GM12878 (cell line): Measurements from ENCODE around the gene SERPINE1.

Source experiments
- EZH2 ChIP-seq: IDR thresholded peaks from 2 replicates; pipeline ENCODE4 v1.6.1; 2012; ENCODE audit warnings: low read depth, mild to moderate bottlenecking, control low read depth, inconsistent platforms, low read length, borderline replicate concordance; ENCODE audit not compliant: control insufficient read depth
- TARDBP ChIP-seq: IDR thresholded peaks from 2 replicates; pipeline ENCODE4 v1.6.1; 2016; ENCODE audit warnings: borderline replicate concordance
- TF ChIP-seq, protein P1 (sequence below): IDR thresholded peaks from 2 replicates; pipeline ENCODE4 v1.6.1; 2012; ENCODE audit warnings: low read depth, low read length, improper control_type of control experiment
- TF ChIP-seq, protein P2 (sequence below): fragments of 450-650 bp; IDR thresholded peaks from 2 replicates; pipeline ENCODE4 v1.6.1; 2016; ENCODE audit warnings: mild to moderate bottlenecking

DNA sequence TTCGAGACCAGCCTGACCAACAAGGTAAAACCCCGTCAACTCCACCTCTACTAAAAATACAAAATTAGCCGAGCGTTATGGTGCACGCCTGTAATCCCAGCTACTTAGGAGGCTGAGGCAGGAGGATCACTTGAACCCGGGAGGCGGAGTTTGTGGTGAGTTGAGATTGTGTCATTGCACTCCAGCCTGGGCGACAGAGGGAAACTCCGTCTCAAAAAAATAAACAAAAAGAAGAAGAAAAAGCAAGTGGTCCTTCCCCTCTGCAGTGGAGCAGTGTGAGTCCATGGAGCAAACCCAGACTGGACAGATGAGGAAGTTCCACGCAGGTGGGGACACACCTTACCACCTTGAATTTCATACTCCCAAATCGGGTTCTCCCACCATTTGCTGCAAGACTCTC, 13.1 kb upstream of the SERPINE1 start:
- TF ChIP-seq, protein P1, sequence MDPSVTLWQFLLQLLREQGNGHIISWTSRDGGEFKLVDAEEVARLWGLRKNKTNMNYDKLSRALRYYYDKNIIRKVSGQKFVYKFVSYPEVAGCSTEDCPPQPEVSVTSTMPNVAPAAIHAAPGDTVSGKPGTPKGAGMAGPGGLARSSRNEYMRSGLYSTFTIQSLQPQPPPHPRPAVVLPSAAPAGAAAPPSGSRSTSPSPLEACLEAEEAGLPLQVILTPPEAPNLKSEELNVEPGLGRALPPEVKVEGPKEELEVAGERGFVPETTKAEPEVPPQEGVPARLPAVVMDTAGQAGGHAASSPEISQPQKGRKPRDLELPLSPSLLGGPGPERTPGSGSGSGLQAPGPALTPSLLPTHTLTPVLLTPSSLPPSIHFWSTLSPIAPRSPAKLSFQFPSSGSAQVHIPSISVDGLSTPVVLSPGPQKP, result no peak
- TF ChIP-seq EZH2 (no peak), TARDBP (no peak)
- TF ChIP-seq, protein P2, sequence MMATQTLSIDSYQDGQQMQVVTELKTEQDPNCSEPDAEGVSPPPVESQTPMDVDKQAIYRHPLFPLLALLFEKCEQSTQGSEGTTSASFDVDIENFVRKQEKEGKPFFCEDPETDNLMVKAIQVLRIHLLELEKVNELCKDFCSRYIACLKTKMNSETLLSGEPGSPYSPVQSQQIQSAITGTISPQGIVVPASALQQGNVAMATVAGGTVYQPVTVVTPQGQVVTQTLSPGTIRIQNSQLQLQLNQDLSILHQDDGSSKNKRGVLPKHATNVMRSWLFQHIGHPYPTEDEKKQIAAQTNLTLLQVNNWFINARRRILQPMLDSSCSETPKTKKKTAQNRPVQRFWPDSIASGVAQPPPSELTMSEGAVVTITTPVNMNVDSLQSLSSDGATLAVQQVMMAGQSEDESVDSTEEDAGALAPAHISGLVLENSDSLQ, result no peak
